Measurements from ENCODE around the gene KCNAB2.

DNA sequence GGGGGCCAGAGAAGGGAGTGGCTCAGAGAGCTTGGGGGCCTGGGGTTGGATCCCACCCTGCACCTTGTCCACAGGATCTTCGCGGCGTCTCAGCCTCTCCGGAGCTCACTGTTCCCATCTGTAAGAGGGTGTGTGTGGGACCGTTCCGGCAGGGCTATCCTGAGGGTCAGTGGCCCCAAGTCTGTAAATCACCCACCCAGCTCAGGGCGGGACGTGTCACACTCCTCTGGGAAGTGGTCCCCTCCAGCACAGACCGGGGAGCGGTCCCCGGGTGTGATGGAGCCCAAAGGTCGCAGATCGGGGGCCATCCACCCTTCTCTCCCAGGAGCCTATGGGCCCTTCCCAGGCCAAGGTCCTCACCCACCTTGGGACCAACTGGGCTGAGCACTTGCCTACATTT is 40.0 kb downstream of the KCNAB2 start:
- no peak for TF ChIP-seq EZH2 (IDR thresholded peaks at IDR 0.05; ENCODE audit: insufficient read depth, poor library complexity, severe bottlenecking)
- TF ChIP-seq EZH2phosphoT487 (IDR thresholded peaks at IDR 0.05; ENCODE audit: insufficient read depth, low read depth) = no peak

Measured in GM23248 (cell line).